Sigmoid colon (tissue), 4 donors: ENCODE results near the gene AMZ2.

ENCODE experiments used
- CTCF ChIP-seq, 4 experiments: fragments of 450-650 bp in 3 of 4; fragments of 200-600 bp in 1 of 4; IDR thresholded peaks; one replicate each; pipeline ENCODE4 v1.5.1; 2016 to 2019; ENCODE audit warnings: antibody characterized with exemption in 4 of 4, mild to moderate bottlenecking in 3 of 4, moderate library complexity in 2 of 4
- EP300 ChIP-seq, 4 donors: sonication (generic); formaldehyde crosslinking; IDR thresholded peaks; one replicate each; pipeline ENCODE4 v1.6.1; 2017; ENCODE audit warnings: antibody characterized with exemption in 4 of 4

DNA sequence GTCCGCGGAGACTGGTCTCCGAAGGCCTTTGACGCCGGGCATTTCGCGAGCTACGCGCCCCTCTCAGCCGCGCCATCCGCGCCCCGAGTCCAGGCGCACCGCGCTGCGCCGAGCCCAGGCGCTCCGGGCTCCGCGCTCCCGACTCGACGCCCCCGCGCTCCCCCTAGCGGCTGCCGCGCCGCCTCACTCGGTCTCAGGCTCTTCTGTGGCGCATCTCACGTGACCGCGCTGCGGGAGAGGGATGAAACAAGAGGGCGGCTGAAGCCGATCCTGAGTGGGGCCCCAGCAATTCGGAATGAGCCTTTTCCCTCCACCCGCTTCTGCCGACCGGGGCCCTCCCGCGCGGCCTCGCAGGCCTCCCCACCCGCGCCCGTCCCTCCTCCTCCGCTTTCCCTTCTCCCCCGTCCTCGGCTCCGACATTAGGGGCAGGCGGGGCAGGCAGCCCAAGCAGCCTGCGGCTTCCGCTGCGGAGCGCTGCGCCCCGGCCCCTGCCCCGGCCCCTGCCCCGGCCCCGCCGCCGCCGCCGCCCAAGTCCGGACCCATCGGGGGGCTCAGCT lies 42.5 kb upstream of the AMZ2 start:
- TF ChIP-seq EP300 (IDR thresholded peaks at IDR 0.05) (no peak), CTCF (IDR thresholded peaks at IDR 0.05) (peak; percentile 44 to 96 (median 58))
